Measurements from ENCODE around the gene GRAP2.
A peak's percentile ranks its signal among the peaks of the same experiment; 100 is the strongest.

The GRAP2 gene

DNA sequence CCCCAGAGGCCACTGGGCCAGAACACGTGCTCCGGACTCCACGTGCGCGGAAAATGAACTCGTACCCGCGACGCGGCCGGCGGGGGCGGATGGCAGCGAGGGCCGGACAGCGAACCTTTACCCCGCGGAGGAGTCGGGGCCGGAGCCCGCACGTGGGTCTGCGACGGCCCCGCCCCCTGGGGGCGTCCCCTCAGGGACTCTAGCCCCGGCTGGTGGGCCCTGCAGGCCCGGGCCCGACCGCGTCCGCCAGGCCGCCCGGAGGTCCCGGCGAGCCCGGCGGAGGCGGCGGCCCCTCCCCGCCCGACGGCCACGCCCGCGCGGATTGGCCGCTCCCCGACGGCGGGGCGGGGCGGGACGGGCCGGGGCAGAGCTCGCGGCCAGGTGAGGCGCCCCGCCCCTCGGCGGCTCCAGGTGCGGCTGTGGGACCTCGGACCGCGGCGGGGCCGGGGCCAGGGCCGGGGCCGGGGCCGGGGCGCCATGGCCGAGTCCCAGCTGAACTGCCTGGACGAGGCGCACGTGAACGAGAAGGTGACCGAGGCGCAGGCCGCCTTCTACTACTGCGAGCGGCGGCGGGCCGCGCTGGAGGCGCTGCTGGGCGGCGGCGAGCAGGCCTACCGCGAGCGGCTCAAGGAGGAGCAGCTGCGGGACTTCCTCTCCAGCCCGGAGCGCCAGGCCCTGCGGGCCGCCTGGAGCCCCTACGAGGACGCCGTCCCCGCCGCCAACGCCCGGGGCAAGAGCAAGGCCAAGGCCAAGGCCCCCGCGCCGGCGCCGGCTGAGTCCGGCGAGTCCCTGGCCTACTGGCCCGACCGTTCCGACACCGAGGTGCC lies 93.9 kb downstream of the GRAP2 start, which contains the start of gene FAM83F:
TSS of gene FAM83F (plus strand) at position 389 of the 827 bp plus-strand sequence. CDS start at position 478, 89 bp downstream.
- peak; percentile 99 for DNase-seq (ENCODE audit: low spot score)

DNA sequence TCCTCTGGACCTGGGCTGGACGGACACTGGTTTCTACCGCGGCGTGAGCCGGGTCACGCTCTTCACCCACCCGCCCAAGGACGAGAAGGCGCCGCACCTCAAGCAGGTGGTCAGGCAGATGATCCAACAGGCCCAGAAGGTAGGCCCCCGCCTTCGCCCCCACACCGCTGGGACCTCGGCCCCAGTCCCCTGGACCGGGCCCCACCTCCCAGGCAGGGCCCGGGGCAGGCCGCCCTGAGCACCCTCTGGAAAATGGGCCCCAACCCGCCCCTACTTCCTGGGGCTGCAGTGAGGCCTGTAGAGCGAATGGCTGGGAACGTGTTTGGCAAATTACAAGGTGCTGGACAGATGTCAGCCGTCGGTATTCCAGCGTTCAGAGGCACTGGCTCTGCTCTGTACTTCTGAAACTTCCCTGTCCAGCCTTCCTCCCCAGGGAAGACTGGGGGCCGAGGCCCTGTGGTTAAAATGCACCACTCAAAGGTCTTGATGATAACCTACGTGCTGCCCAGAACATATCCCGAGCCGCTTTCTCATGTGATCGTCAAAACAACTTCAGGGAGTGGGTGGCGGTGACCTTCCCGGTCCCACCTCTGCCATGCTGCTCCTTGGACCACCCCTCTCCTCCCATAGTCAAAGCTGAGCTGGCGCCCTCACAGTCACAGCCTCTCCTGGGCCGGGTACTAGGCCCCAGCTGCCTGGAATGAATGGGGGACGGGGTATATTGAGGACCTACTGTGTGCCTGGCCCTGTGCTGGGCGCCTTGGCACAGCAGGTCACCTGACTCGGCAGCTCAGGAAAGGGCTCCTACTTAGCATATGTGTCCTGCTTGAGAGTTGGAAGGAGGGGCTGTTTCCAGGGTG lies 94.7 kb downstream of the GRAP2 start:
- no peak for DNase-seq (ENCODE audit: low spot score)

DNA sequence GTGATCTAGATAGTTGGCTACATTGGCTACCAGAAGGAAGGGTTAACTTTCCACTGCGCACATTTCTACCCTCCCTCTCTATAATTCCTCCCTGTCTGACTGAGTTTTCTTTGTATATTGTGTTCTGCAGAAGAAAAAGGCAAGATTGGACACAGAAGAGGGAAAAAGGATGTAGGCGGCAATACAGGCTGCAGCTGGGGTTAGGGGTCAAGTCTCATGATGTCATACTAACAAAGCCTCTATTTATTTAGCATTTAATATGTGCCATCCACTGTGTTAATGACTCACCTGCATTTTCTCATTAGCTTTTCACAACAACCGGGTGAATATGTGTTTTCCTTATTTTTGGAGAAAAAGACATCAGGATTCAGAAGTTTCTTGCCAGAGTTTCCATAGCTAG lies 95.8 kb downstream of the GRAP2 start:
- DNase-seq (ENCODE audit: low spot score) = no peak

DNA sequence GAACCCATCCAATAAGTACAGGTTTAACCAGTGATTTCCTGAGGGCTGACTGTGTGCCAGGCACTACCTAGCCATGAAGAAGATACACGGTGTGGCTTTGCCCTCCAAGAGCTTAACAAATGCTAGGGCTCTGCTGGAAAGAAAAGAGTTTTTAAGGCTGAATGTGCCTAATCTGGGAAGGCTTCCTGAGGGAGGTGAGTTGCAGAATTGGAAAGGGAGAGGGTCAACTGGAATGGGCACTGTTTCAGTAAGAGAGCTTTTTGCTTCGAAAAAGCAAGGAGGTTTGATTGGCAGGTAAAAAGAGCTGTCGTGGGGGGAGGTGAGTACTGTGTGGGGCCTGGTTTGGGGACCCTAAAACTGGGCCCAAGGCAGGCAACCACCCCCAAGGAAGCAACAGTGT lies 96.5 kb downstream of the GRAP2 start:
- no peak for DNase-seq (ENCODE audit: low spot score)

DNA sequence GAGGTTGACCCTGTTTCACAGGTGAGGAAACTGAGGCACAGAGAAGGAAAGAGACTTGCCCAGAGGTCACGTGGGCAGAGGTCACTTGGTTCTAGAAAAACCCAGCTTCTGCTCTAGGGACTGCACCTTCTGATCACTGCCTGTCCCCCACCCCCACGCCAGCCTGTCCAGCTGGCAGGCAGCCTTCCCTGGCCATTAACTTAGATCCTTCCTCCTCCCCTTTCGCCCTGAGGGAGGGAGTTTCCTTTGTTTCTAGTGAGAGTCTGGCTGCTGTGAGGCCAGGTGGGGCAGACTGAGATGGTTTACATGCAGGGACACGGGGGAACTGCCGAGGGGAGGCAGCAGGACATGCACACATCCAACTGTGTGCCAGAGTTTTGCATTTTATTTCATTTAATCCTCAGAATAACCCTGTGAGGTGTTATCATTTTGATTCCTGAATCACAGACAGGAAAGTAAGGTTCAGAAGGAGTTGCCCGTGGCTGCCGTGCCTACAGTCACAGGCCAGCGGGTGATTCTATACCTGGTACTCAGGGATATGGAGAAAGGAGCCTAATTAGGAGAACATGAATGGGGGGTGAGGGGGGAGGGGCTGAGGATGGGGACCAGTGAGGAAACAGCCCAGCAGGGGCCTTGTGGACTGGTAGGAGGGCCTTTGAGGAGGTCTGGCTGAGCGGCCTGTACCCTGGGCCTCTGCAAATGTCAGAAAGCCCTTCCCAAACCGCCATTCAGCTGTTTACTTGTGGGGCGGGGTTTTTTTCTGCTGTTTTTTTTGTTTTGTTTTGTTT lies 97.2 kb downstream of the GRAP2 start:
- peak; percentile 78 for DNase-seq (ENCODE audit: low spot score)

DNA sequence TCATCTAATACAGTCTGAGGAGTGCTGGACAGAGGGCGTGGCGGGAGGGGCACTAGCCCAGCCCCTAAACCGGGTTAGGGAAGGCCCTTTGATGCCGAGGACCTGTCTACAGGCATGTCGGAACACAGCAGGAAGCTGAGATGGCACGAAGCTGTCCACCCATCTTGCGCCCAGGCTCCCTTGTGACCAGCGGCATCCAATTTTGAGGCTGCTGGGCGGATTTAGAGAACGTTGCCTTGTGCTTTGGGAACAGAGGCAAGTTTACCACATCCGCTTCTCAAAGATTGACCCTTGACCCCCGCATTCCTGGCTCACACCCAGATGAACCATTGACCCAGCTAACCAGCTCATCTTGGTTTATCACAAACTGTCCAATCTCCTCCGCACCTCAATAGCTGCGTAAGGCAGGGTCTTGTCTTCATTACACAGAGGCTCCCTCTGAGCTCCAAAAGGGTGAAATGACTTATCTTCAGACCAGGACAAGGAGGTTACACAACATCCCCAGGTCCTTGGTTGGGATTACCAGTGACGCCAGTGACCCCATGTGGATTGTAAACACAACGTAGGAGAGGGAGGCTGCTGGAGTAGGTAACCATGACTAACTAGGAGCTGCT lies 98.4 kb downstream of the GRAP2 start:
- no peak for DNase-seq (ENCODE audit: low spot score)

DNA sequence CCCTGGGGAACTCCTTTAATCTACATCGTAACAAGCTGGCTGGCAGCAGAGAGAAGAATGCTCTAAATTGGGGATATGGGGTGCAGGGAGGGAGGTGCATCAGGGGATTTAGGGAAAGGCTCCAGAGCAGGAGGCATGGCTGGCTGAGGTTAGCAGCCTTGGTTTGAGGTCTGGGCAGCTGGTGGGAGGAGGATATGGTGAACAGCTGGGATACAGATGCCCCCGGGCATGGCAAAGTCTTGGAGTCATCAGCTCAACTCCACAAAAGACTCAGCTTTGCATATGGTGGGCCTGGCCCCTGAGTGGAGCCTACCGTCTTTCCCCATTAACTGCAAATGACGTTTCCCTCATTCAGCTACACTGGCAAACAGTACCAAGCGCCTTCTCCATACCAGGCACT lies 99.3 kb downstream of the GRAP2 start:
- DNase-seq (ENCODE audit: low spot score) = no peak

DNA sequence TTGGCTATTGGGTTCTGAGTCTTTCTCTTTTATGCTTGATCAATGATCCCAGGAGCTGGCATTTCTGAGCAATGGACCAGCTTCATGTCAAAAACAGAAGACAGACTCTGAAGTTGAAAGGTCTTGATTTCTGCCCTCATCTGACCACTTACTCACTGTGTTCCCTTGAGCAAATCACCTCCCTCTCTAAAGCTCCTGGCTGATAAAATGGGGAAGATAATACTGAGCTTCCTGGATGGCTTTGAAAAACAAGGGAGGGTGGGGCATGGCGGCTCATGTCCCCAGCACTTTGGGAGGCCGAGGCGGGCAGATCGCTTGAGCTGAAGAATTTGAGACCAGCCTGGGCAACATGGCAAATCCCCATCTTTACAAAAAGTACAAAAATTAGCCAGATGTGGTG lies 100.2 kb downstream of the GRAP2 start:
- no peak for DNase-seq (ENCODE audit: low spot score)

DNA sequence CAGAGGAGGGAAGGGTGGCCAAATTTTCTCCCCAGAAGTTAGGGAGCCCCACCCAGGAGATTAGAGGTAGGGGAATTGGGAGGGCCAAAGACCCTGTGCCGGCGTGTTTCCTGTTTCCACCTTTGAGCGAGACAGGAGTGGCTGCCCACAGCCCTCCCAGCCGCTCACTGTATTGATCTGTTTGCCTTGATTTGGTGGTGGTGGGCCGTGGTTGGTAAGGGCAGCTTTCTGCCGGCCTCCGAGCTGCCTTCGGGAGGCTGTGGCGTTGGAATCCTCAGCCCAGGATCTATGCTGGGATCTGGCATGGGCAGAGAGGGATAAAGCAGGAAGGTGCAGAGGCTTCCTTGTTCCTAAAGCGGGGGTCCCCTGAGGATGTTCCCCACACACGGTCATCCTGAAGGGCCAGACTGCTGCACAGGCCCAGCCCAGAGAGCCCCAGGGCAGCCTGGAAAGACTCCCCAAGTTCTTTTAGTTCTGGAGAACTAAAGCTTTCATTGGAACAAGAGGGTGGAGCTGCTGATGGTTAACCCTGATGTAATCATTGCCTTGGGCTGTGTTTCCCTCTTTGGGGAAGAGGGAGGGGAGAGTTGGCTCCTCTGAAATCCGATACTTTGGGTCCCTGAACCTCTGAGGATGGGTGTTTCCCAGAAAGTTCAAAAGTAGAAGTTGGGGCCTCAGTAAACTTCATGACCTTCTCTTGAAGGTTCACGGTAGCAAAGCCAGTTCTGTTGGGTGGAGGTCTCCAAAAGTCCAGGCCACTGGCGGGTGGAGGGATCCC lies 101.1 kb downstream of the GRAP2 start:
- DNase-seq (ENCODE audit: low spot score) = peak; percentile 46

DNA sequence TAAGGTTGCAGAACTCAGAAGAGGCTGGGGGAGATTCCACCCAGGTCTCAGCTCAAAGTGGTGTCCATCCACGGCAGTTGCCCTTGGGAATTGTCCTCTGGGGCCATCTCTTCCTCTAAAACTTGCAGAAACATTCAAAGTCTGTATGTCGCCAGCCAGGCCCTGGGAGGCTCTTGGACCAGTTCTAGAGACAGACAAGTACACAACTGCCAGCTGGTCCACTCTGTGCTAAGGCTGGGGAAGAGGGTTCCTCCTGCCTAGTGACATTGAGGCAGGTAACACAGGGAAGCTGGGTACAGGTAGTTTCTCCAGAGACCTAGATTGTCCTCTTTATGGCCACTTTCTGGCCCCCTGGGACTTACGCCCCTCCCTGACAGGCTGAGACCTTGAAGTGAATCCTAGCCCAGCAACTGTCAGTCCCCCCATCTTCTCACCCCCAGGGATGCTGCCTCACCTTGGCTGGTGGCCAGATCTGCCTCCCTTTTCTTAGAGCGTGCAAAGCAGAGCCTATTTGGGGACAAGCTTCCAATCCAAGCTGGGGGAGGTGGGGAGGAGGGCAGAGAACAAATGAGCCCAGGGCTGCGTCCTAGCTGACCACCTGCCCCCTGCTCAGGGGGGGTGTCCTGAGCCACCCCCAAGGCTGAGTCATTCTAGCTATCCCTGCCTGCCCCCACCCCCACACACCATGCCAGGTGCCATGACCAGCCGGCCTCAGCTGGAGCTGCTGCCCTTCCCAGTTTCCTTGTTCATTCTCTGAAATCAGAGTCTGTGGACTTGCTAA lies 102.2 kb downstream of the GRAP2 start:
- DNase-seq (ENCODE audit: low spot score) = no peak

DNA sequence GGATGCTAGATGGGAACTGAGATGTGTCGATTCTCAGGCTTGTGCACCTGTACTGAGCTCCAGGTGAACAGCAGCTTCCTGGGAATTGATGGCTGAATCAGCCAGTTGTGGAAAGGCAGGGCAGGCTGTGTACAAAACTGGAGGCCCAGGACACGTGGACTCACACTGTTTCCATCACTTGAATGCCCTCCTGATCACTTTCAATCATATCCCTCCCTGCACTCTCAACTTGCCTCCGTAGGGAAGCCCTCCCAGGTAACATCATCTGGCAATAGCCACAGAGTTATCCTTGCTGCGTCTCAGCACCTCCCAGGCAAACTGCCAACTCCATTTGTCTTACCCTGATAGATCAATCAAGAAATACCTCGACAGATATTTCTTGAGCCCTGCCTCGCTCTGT lies 104.0 kb downstream of the GRAP2 start:
- no peak for DNase-seq (ENCODE audit: low spot score)

DNA sequence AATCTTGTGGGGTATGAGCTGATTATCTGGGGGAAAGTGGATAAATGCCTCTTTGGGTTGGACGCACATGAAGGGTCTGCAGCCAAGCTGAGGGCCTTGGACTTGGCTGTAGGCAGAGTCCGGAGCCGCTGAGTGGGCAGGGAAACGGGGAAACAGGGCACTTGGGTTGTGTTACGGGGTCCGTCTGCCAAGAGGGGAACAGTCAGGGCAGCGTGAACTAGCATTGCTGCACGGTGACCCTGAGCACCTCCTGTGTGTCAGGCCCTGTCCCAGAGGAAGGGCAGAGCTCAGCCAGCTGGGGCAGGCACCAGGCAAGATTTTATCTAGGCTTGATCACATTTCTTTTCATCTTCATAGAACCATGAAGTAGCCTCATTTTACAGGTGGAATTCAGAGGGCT lies 105.8 kb downstream of the GRAP2 start:
- no peak for DNase-seq (ENCODE audit: low spot score)

DNA sequence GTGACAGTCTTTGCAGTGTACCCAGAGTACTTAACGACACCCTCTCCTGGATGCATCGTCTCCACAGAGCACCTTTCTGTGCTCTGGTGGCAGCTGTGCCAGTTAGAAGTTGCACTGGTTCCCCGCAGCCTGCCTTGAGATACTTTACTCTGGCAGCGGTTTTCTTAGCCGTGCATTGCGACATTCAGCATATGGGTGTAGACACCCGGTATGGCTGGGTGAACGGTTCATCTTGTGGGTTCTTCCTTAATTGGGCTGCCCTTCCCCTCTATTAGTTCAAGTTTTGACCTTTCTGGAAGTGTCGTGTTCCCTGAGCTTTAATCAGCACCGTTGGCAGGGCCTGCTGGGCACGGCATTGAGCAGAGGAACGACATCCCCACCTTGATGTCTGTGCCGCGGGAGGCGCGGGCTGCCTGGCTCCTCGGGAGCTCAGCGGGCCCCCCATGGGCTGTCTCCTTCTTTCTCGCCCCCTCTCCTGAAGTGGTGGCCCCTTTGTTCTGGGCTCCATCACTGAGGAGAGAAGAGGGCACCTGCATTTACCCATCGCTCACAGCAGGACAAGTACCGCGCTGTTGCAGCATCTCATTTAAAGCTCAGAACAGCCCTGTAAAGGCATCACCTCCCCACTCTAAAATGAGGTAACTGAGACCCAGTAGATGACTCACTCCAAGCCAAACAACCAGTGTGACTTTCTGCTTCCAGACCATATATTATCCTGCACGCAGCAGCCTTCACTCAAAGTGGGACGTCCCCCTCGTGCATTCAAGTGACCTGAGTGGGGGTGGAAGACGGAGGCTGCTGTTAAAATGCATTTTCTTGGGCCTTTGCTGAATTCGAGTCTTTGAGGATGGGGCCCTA lies 107.2 kb downstream of the GRAP2 start:
- DNase-seq (ENCODE audit: low spot score) = no peak

DNA sequence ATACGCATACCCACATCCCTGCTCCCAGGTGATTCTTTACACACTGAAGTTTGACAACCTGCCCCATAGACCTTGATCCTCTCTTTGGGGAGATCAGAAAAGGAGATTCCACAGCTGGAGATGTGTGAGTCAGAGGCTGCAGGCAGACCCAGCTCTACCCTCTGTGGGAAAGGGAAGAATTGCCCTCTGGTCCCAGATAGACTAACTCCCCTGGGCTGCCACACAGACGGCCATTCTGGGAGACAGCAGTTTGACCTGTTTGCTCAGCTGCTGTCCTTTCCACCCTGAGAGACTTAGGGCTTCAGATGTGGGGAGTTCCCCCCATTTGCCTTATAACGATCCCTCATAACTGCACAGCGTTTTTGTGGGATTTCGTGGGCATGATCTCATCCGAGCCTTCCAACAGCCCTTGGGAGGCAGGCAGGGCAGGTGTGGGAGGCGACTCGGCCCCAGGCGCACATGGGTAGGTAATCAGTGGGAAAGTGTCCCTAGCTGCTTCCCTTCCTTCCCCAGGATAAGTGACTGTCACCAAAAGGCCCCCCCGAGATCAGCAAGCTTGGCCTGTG lies 107.9 kb downstream of the GRAP2 start:
- no peak for DNase-seq (ENCODE audit: low spot score)

DNA sequence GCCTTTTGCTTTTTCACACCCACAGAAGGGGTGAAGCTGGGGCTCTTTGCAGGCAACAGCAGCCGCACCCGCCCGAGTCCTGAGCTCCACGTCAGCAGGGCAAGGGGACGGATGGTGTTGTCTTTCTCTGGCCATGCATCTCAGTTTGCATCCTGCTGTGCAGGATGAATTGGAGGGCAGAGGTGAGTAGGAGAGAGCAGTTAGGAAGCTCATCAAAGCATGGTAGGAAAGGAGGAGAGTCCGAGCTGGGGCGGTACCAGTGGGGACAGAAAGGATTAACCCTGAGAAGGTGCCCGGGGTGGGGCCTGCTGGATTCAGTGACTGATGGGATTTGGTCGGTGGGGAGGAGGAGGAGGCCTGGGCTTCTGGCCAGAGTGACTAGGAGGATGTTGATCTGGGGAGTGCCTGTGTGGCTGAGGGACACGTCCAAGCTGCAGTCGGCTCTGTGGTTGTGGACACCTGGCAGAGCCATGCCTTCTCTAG lies 108.4 kb downstream of the GRAP2 start:
- peak; percentile 79 for DNase-seq (ENCODE audit: low spot score)

DNA sequence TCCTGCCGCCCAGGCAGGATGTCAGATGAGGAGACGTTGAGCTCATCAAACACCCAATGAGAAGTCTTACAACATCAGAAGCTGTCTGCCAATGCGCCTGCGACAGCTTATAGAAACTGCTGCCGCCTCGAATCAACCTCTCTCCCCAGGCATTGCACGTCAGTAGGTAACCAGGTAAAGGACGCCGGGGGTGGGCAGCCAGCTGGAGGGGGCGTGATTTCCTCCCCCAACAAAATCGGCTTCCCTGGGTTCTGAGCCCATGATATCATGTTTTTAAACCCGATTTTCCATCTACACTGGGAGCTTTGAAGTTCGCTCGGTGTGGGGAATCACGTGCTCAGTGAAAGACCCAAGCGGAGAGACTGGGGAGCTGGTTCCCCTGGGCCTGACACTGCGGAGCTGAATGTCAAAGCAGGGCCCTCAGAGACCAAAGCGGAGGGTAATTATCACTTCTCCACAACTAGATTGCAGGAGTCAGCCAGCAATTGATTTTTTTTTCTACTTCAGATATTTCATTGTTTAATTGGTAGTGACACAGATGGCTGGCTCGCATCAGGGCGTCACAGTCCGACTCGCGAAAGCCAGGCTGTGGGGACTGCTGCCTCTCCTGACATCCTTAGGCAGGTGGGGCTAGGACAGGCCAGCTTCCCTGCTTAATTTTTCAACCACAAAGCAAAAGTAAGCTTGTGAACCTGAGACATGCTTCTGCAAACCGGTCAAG lies 109.2 kb downstream of the GRAP2 start:
- DNase-seq (ENCODE audit: low spot score) = no peak

DNA sequence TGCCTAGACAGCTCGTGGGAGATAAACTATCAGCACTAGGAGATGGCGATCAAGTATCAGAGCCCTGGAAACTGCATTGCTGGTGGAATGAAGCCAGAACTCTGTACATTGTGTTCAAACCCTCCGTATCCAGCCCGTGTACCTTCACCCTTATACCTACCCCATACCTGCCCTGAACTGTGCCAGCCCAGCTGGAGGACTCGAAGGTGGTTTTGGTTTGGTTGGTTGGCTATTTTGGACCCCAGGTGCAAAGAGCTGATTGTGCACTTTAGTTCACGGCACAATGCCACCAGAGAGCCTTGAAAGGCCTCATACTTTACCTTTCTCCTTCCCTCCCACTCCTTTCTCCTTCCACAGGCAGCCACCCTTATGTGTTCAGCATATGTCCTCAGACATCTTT lies 109.9 kb downstream of the GRAP2 start:
- no peak for DNase-seq (ENCODE audit: low spot score)

DNA sequence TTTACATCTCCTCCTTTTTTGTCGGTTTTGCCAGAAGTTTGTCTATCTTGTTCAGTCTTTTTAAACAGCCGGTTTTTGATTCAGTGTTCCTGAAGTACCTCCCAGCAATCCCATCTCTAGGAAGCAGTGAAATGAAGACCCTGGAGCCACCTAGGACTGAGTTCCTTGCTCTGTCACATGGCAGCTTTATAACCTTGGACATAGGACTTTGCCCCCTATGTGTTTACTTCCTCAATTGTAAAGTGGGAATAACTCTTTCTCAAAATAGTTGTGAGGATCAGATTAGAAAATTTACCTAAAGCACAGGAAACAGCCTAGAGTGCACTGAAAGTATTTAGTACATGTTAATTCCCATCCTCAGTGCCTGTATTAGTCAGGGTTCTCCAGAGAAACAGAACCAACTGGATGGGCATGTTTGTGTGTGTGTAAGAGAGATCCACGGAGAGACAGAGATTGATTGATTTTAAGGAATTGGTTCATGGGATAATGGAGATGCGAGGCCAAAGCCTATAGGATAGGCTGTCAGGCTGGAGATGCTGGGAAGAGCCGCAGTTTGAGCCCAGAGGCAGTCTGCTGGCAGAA lies 113.9 kb downstream of the GRAP2 start:
- DNase-seq (ENCODE audit: low spot score) = no peak

Data from iPS-NIHi11 (cell line).